Glomerular visceral epithelial cell (primary cell): ENCODE measurements around the gene MRPS23.

Experiments
- DNase-seq: peaks from one replicate; pipeline ENCODE4 v3.0.0-alpha.2; 2016; ENCODE audit errors: extremely low spot score

The MRPS23 gene

DNA sequence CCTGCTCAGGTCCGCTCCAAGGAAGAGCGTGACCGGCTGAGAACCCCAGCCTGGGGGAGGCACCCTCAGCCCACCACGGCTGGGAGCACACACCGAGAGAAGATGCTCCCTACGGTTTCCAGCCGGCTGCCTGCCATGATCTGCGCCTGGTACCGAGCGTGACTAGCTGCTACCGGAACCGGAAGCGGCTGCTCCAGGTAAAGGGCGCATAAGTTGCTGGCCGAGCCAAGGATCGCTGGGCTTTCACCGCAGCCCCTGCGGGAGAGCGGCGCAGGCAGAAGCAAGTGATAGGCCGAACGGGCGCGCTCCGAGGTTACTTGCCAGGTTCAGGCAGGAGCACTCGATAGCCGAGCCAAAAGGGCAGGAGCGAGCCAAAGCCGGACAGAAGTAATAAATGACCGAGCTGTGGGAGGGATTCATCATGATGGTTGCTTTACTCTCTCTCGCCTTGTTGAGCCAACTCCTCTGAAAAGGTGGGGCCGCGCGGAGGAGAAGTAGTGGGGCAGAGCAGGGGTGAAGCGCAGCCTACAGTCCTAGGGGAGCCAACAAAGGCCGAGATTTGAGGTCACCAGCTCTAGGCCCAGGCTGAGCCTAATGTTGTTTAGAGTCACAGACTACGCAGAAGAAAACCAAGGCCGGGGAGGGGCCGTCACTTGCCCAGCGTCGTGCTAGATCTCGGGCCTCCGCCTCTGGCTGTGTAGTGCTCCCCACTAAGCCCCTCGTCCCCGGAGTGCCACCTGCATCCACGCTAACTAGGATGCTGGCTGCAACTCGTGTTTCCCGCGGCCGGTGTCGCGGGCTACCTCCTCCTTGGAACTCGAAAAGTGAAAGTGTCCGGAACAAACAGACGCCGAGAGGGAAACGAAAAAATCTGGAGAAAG is at the start of gene MRPS23:
MRPS23 (minus strand) TSS at position 171 of the 881 bp plus-strand sequence; CDS start at position 137, 34 bp downstream.
- peak; percentile 98 for DNase-seq

DNA sequence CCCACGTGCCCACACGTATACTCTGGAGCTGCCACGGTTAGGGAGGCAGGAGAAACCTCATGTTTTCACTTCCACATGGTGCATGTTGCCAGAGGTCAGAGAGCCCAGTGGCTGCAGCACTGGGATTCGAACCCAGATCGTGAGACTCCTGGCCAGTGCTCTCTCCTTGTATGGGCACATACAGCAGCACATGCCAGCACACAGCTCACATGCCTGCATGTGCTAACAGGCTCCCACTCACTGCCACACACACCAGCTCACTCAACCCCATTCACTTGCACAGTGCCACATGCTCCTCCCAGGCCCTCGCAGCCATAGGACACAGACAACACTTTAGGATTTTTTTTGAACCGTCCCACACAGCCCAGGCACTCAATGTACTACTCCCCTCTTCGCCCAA is 49.5 kb upstream of the MRPS23 start:
- no peak for DNase-seq

- peak; percentile 79 for DNase-seq
Measured at GRCh38 chr17:57898487-57899311, 48.9 kb upstream of the MRPS23 start.

DNA sequence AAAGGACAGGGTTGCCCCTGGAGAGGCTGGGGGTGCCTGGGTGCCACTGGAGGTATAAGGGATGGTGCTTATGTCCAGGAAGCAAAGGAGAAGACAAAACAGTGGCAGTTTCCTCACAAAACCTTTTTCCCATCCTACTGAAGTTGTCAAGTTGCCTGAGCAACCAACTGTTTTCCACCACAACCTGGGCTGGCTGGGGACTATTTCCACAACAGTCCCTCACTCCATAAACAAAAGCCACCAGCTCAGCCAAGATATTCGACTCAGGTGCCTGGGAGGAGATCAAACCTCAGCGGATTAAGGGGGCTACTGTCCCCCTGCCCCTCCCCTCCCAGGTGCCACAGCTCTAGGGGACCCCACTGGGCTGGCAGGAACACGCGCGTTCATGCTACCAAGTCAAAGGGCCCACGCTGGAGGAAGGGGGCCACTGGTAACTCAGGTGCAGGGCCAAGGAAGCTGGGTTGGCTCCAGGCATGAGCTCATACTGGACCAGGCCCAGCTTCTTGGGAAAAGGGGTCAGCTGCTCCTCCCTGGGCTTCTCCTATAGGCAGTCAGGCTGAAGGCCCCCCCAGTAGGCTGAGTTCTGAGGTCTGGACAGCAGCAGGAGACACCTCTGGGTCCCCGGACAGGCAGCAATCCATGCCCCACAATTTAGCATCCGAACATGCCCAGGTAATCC is 45.7 kb upstream of the MRPS23 start:
- peak; percentile 40 for DNase-seq

GRCh38 chr17:57894848-57895247 is 45.0 kb upstream of the MRPS23 start:
- no peak for DNase-seq

DNA sequence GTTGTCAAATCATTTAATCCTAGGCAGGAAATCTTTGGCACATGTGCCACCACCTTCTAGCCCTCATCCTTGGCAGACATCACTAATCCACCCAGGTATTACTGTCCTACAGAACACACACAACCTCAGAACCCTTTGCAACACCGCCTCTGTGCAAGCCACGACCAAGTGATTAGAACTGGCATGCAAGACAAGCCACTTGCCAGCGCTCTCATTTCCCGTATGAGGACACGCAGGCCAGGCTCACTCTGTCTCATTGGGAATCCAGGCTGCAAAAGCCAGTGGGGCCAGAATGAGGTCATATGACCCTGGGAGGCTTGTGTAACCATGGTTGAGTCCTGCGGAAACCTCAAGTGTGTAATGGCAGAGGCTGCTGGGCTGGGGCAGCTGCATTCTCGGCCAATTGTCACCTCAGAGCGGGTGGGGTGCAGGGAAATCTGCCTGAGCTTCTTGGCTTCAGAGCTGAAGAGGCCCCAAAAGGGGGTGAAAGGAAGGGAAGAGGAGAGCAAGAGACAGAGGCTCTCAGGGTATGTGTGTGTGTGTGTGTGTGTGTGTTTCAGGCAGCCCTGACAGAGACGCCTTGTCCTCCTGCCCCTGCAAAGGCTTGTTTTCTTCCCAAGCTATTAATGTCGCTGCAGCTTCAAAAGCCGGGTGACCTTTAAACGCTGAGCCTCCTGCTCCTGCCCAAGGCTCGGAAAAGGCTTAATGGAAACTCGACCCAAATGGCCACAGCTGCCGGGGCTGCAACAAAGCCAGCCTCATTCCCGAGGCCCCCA is 43.2 kb upstream of the MRPS23 start:
- DNase-seq = peak; percentile 99

- DNase-seq = peak; percentile 91
Measured at GRCh38 chr17:57892146-57892819, 42.4 kb upstream of the MRPS23 start.

DNA sequence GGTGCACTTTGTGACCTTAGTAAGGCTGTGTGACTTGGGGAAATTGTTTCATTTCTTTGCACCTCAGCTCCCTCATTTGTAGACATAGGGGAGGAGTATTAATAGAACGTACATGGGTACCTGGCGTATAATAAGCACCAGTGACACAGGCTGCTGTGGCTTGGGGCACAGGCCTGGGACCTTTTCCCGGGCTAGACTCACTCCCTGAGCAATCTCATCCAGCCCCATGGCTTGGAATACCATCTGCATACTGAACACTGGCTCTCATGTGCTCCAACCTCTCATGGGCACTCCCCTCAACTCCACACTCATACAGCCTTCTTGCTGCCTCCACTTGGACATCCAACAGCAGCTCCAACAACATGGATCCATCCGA is 41.0 kb upstream of the MRPS23 start:
- no peak for DNase-seq

DNA sequence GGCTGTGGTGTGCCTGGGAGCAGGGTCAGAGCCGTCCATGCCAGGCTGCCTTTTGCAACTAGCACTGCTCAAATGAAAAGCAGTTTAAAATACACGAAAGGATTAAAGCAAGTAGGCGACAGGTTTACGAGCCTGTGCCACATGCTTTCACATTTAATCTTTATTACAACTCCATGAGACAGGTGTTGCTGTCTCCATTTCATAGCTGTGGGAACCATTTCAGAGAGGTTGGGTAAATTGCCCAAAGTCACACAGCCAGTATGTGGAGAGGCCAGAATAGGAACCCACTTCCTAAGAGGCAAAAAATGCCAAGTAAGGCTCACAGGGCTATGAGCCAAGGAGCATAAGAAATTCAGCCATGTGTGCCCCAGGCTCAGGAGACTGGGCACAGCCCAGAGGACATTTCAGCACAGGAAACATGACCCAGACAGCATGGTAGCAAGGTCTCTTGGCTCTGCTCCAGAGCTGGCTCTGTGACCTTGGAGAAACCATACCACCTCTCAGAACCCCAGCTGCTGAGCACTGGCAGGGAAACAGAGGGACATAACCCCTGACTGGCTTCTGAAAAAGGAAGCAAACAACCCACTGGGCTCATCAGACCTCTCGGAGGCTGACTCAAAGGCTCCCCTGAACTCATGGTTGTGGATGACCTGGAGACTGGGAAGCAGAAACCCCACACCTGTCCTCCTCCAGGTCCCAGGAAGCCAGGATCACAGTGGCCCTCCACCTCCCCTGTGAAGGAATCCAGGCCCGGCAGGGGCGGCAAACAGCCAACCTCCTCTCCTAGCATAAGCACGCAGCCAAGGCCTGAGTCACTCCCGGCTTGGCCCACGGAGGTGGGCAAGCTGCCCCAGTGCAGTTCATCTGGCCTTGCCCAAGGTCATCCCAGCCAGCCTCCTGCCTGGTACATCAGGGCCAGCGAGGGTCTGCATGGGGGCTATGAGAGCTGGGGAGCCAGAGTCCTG is 40.3 kb upstream of the MRPS23 start:
- DNase-seq = peak; percentile 92

DNA sequence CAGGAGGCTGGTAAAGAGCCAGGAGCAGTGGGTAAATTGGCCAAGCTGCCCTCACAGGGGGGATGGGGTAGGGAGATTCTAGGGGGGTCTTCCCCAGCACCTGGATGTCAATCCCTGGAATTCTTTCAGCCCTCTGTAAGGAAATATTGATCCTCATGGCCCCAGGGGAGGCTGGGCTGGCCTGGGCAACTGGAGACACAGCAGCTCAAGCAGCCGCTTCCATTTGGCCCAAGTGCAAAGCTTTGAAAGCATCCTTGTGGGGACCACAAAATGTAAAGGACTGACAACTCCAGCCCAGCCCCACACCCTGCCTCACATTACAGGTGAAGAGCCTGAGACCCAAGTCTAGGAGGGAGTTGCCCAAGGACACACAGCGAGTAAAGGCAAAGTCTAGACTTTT is 39.4 kb upstream of the MRPS23 start:
- no peak for DNase-seq

DNA sequence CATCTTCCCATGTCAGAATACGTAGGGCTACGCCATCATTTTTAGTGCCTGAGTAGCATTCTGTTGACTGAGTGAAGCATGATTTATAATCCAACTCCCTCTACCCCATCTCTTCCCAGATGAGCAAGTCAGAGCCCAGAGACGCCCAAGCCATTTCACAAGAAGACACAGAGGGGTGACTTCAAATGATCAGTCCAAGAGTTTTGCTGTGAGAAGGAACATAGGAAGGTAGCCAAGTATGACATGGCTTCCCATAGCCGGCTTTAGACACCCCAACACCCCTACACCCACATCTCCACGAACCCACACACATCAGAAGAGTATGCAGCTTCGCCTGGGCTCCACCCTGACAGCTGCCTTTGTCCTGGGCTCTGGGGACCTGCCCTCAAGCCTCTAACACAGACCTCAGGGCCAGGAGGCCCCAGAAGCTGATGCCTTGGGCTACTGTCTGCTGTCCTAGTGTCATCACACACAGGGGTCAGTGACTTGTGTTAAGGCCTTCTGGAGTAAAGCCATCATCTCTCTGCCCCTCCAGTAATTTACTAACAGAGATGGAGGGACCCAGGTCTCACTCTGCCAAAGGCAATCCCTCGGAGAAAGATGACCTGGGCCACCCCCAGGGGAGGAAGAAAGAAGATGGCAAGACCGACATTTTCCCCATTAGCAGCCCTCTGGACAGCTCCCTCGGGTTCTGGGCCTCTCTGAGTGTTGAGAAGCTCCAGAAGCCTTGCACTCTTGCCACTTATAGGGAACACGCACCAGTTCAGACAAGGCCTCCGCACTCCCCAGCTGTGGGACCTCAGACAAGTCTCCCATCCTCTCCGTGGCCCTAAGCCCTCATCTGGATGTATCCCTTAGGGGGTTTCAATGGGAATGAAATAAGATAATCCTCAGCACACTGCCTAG is 38.7 kb upstream of the MRPS23 start:
- DNase-seq = no peak

DNA sequence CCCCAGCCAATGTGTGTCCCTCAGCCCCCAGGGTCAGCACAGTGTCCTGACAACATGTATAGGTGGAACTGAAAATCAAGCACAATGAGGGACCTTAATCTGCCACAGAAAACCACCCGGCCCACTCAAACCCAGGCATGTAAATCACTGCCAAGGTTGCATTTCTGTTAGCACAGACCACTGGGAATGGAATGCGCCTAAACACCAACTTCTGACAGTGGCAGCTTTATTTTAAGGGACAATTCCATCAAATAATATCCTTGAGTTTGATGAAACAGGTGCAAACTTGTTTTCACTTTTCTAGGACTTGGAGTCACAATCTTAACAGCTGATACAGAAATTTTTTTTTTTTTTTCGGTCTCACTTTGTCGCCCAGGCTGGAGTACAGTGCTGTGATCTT is 37.3 kb upstream of the MRPS23 start:
- DNase-seq = no peak

DNA sequence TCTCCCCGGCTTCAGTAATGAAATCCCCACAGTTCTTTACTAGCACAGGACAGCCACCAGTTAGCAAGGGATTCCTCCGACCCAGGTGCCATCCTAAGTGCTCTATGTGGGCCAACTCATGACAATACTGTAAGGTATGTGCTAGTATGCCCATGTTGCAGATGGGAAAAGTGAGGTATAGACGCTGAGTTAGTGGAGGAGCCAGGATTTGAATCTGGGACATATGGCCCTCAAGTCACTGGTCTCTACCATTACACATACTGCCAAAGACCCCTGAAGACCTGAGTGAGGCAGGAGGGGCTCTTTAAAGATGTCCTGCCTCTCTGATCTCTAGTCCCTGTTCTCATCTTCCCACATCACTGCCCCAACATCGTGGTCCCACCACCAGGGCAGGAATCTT is 36.2 kb upstream of the MRPS23 start:
- no peak for DNase-seq

DNA sequence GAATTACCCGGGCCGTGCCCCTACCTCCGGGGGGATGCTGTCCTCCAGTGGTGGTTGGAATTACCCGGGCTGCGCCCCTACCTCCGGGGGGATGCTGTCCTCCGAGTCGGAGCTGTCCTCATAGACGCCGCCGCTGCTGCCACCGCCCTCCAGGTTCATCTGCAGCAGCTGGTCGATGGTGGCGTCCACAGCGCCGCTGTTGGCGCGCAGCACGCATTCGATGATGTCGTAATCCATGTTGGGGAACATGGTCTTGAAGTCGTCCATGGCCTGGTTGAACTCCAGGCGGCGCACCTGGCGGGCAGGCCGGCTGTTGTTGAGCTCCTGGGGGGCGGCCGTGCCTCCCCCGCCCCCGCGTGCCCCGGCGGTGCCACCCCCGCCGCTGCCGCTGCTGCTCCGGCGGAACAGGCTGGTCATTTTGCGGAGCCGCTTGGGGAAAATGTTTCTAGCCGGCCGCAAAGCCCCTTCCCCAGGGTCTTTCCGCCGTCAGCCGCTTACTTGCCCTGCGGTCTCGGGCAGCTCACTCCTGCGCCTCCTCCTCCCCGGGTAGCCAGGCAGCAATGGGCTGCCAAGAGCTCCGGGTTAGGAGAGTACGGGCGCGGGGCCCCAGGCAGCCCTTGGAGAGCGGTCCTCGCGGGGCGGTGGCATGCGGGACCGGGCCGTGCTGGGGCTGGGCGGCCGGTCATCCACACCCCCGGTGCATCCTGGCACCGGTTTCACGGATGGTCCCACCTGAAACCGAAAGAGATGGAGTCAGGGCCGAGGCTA is 35.5 kb upstream of the MRPS23 start:
- DNase-seq = no peak

DNA sequence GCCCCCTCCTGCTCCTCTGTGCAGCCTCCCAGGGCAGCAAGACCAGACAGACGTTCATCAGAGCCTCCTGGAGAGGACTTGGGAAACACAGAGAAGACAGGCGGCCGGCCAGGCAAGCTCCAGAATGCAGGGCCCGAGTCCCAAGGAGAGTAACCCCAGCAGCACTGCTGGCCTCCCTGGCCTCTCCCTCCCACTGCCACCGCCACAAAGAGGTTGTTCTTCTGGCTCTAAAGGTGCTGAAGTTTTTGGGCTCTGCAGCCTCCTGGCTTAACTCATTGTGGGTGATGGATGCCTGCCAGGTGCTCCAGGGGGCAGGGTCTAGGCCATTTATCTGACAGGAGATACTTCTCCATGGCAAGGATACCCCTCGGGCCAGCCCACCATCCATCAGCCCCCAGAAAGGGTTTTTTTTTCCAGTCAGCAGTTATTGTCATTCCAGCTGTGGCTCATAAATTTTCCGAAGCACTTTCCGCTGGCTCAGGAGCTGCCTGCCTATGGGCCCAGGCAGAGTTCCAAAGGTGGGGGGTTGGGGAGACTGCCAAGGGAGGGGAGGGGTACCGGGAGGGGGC is 32.0 kb upstream of the MRPS23 start:
- no peak for DNase-seq

DNA sequence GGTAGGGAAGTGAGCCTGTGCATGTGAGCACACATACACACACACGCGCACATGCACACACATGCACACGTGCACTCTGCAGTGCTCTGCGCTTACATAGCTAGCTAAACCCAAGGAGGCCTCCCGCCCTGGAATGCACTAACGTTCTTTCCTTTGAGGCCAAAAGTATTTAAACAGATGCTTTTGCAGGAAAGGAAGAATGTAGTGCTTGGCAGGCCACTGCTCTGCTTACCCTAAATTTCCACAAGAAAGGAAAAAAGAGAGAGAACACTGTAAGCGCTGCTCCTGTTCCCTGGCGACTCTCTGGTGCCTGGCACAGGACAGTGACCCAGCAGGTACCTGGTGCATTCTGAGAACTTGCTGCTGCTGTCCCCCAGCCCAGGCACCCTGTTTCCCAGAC is 31.3 kb upstream of the MRPS23 start:
- no peak for DNase-seq

DNA sequence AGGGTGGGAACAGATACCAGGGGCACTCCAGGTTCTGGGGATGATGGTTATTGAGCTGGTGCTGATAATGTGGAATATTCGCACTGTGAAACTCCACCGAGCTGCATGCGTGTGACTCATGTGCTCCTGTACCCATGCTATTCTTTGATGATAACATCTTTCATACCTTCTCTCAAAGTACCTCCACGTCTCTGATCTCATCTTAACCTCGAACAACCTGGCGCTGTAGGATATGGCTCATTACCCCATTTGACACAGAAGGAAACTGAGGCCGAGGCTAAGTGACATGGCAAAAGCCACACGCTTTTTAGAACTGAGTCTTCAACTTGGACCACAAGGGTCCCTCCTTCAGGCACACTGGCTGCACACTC is 30.2 kb upstream of the MRPS23 start:
- no peak for DNase-seq
